Right kidney (tissue), 1 donor: ENCODE data around the gene PHKG2.

ENCODE experiments used
- DNase-seq: peaks from one replicate; pipeline ENCODE4 v3.0.0-alpha.2; 2016

The PHKG2 gene

DNA sequence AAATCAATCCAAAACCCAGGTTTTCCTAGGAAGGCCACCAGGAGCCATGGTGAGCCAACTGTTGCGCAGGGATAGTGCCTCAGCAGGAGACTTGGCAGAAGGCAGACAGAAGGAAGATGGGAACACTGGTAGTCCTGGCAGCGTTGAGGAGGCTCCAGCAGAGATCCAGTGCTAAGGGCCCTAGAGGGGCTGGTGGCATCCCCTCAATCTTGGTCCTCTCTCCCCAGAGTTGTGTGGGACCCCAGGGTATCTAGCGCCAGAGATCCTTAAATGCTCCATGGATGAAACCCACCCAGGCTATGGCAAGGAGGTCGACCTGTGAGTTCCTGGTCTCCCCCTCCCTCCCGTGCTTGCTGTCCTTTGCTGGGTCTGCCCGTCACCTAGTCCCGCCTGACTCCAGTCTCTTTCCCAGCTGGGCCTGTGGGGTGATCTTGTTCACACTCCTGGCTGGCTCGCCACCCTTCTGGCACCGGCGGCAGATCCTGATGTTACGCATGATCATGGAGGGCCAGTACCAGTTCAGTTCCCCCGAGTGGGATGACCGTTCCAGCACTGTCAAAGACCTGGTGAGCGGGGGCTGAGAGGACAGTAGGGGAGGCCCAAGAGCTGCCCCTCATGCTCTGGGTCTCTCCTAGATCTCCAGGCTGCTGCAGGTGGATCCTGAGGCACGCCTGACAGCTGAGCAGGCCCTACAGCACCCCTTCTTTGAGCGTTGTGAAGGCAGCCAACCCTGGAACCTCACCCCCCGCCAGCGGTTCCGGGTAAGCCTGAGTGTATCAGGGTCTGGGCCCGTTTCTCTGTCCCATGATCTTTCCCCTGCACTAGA is 7.9 kb downstream of the PHKG2 start:
- no peak for DNase-seq

GRCh38 chr16:30756781-30757100 is 8.5 kb downstream of the PHKG2 start:
- no peak for DNase-seq

DNA sequence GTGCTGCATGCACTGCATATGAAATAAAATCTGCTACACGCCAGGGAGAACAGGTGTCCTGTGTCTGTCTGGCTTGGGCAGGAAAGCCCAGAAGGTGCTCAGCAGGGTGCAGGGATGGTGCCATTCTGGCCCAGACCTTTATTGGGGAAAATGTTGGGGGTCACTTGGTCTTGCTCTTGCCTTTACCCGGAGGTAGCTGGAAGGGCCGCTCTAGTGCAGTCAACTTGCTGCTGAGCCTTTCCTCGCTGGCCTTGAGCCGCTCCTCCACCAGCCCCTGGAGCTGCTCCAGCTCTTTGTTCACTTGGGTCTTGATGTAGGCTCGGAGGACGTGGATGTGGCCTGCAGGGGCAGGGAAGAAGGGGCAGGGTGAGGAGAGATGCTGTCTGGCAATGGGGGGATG is 9.1 kb downstream of the PHKG2 start:
- no peak for DNase-seq

GRCh38 chr16:30758988-30759491 is 10.8 kb downstream of the PHKG2 start:
- DNase-seq: no peak

DNA sequence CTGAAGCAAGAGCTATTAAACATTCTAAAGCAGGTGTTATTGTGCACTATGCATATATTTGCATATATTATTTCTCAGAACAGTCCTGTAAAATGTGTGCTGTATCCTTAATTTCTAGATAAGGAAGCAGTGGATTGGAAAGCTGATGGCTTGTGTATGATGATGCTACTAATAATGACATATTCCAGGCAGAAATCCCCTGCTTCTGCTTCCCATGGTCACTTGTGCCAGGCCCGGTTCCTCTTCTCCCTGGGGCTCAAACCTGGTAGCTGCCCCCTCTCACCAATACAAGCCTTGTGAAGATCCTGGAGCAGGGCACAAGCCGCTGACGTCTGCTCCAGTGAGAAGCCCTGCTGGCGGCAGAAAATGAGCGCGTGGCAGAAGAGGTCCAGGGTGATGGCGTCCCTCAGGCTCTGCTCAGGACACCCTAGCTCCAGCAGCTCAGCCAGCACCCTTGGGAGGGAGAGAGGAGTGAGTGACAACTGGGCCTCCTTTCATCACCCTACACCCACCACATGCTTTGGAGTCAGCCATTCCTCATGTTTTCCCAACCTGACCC is 11.9 kb downstream of the PHKG2 start:
- DNase-seq: no peak

- no peak for DNase-seq
These were observed 12.6 kb downstream of the PHKG2 start for GRCh38 chr16:30760577-30761426.

DNA sequence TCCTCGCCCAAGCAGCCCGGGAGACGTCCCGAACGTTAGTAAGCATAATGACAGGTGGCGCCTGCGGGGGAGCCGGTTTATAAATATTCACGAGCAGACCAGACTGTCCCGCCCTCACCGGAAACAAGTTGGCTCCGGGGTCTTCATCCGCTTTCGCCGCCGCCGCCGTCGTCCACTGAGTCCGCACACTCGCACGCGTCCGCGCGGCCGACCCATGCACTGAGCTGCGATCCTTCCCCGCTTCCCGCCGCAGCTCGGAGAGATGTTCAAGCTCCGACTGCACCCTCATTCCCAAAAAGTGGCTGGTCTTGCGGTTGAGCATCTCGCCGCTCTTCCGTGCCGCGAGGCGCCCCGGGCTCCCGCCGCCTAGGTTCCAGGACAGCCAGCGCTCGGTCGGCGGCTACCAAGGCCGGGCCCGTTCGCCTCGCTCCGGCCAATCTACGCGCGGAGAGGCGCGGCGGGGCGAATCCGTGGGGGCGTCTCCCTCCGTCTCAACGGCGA is 13.3 kb downstream of the PHKG2 start:
- no peak for DNase-seq

DNA sequence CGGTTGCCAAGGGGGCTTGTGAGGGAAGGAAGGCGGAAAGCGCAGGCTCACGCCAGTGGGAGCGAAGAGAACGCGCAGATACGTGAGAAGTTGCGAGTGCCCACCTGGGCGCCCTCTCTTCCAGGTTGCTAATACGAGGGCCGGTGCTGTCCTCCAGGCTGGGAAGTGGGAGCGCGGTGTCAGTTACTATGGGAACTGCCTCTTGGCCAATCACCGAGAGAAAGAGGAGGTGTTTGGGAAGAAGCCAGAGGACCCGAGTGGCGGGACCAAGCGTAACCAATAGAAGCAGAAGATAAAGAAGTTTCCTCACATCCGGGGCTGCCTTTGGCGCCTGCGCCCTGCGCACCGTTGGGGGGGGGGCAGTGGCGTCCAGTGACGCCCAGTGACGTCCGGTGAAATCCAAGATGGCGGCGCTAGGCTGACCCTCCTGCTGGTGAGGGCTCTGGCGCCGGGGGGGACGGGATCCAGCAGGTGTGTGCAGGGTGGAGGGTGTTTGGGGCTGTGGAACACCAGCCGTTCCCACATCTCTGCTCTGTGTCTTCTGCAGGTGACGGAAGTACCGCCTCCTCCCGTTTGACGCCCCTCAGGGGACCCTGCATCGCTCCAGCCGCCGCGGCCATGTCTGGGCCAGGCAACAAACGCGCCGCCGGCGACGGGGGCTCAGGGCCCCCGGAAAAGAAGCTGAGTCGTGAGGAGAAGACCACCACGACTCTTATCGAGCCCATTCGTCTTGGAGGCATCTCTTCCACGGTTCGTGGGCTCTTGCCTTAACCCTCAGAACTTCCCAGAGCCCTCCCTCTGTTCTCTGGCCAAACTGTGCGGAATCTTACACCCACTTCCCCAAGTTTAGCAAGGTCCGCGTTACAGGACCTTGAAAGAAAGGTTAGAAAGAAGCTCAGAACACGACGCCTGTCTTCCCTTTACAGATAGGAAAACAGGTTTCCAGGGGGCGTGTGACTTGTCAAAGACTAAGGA is 14.0 kb downstream of the PHKG2 start, which contains the start of the genes CFAP119 and RNF40:
CFAP119 (minus strand) TSS at position 135 of the 975 bp plus-strand sequence. CDS start 314 bp downstream, outside the sequence.
RNF40 (plus strand) TSS at position 395 of the 975 bp plus-strand sequence; CDS start at position 619, 224 bp downstream.
- DNase-seq: peak; percentile 92

DNA sequence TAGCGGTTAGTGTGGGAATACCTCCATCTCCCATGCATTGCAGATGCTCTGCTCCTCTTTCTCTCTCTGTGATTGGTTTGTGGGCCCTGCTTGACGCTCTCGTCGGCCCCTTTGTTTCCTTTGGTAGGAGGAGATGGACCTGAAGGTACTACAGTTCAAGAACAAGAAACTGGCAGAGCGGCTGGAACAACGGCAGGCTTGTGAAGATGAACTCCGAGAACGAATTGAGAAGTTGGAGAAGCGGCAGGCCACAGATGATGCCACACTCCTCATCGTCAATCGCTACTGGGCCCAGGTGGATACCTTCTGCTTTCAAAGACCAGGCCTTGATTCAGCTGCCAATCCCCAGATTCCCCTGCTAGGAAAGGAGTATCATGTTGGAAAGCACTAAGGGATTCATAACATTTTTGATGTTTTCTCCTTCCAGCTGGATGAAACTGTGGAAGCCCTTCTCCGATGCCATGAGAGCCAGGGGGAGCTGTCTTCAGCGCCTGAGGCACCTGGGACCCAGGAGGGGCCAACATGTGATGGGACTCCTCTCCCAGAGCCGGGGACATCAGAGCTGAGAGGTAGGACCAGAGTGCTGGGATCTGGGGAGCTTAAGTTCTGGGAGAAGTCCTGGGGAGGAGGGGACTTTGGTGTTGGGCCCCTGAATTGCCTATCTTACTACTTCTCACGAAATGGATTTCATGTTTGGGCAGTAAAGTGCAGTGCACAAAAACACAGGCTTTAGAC is 14.9 kb downstream of the PHKG2 start:
- DNase-seq: no peak

GRCh38 chr16:30764086-30764485 is 15.9 kb downstream of the PHKG2 start:
- DNase-seq: no peak

- DNase-seq: no peak
These were observed 16.7 kb downstream of the PHKG2 start for GRCh38 chr16:30764816-30765465.

- DNase-seq: no peak
These were observed 18.1 kb downstream of the PHKG2 start for GRCh38 chr16:30766206-30766932.

GRCh38 chr16:30766933-30767284 is 18.7 kb downstream of the PHKG2 start:
- no peak for DNase-seq

GRCh38 chr16:30767767-30768465 is 19.7 kb downstream of the PHKG2 start:
- DNase-seq: no peak

DNA sequence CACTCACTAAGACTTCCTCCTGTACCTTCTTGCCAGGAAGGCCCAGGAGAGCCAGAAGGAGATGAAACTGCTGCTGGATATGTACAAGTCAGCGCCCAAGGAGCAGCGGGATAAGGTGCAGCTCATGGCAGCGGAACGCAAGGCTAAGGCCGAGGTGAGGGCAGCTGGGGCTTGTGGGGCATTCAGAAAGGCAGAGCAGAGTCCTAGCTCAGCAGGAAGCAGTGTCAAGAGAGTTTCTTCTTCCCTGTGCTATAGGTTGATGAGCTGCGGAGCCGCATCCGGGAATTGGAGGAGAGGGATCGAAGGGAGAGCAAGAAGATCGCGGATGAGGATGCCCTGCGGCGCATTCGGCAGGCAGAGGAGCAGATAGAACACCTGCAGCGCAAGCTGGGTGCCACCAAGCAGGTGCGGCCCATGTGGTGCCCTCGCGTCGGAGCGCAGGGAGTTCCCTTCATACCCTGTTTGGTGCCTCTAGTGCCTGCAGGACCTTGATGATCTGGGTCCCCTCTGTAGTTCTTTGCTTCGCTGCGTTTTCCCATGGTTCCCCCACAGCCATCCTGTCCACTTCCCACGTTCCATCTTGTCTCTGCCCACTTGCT is 20.5 kb downstream of the PHKG2 start:
- DNase-seq: no peak

GRCh38 chr16:30769379-30770089 is 21.3 kb downstream of the PHKG2 start:
- DNase-seq: no peak

DNA sequence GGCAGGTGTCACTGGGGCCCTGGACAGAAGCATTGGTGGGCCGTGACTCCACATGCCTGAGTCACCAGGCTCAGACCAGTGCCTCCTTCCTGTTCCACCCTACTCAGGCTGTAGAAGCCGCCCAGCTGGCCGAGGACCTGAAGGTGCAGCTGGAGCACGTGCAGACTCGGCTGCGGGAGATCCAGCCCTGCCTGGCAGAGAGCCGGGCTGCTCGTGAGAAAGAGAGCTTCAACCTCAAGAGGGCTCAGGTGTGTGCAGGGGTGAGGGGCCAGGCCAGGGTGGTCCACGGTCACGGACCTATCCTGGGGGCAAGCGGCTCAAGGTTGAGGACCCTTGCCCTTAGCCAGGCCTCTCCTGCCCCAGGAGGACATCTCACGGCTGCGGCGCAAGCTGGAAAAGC is 23.5 kb downstream of the PHKG2 start:
- no peak for DNase-seq

GRCh38 chr16:30773826-30774225 is 25.6 kb downstream of the PHKG2 start:
- DNase-seq: no peak
